Right renal pelvis (tissue), 4 donors: ENCODE measurements around the gene HCST. TPM values are rescaled to one million over a fixed set of nuclear protein-coding genes. Genes with fewer than 3 reads are reported as not detected.

Source experiments
- polyA plus RNA-seq, 4 donors: library from polyadenylated mRNA; unstranded; fragments of 120-200 nt; gene quantifications; one replicate each; pipeline ENCODE4 v1.2.1, GENCODE V29; 2013; ENCODE audit not compliant: insufficient read length in 4 of 4

Gene HCST
- polyA plus RNA-seq, 4 donors, result 2.7 to 3.2 (median 2.9) TPM

Other genes with a start within 250 kb of the HCST start
- gene UPK1A, start 236.0 kb upstream of the HCST start, polyA plus RNA-seq, result 10 to 100 TPM in 3 of 4 donors, 1 to 10 TPM in 1; 1.6 to 48.7 (median 31.6) TPM
- gene ZBTB32, start 198.0 kb upstream of the HCST start, polyA plus RNA-seq, result under 1 TPM in 3 of 4 donors, not detected in 1; 0.37 to 0.51 (median 0.42) TPM
- gene KMT2B, start 184.5 kb upstream of the HCST start, polyA plus RNA-seq, result 10 to 100 TPM; 28.1 to 36.6 (median 31.8) TPM
- gene IGFLR1, start 160.1 kb upstream of the HCST start, polyA plus RNA-seq, result 1 to 10 TPM; 2.1 to 4.0 (median 2.9) TPM
- gene U2AF1L4, start 157.1 kb upstream of the HCST start, polyA plus RNA-seq, result 10 to 100 TPM; 15.6 to 19.8 (median 17.1) TPM
- 10 to 100 TPM; 62.5 to 86.3 (median 68.7) TPM for gene PSENEN, start 156.9 kb upstream of the HCST start, polyA plus RNA-seq
- 10 to 100 TPM in 1 of 4 donors, 1 to 10 TPM in 3; 8.3 to 11.1 (median 9.4) TPM for gene LIN37, start 154.0 kb upstream of the HCST start, polyA plus RNA-seq
- gene HSPB6, start 145.5 kb upstream of the HCST start, polyA plus RNA-seq, result 10 to 100 TPM; 26.2 to 30.4 (median 27.8) TPM
- gene PROSER3, start 144.4 kb upstream of the HCST start, polyA plus RNA-seq, result 10 to 100 TPM; 14.8 to 20.4 (median 16.5) TPM
- gene ARHGAP33, start 127.0 kb upstream of the HCST start, polyA plus RNA-seq, result 10 to 100 TPM; 21.1 to 33.2 (median 23.7) TPM
- 10 to 100 TPM; 24.6 to 48.0 (median 32.4) TPM for gene PRODH2, start 89.7 kb upstream of the HCST start, polyA plus RNA-seq
- 100 to 1,000 TPM; 133 to 187 (median 153) TPM for gene NPHS1, start 50.0 kb upstream of the HCST start, polyA plus RNA-seq
- gene KIRREL2, start 45.6 kb upstream of the HCST start, polyA plus RNA-seq, result 10 to 100 TPM; 10.1 to 14.6 (median 11.2) TPM
- gene APLP1, start 34.0 kb upstream of the HCST start, polyA plus RNA-seq, result 10 to 100 TPM; 23.6 to 33.2 (median 27.2) TPM
- gene NFKBID, start 2.0 kb upstream of the HCST start, polyA plus RNA-seq, result 1 to 10 TPM; 2.5 to 2.9 (median 2.6) TPM
- 10 to 100 TPM in 1 of 4 donors, 1 to 10 TPM in 3; 8.4 to 12.6 (median 8.8) TPM for gene TYROBP, start 5.8 kb downstream of the HCST start, polyA plus RNA-seq
- gene LRFN3, start 33.8 kb downstream of the HCST start, polyA plus RNA-seq, result 10 to 100 TPM; 10.7 to 16.9 (median 11.7) TPM
- 10 to 100 TPM; 12.7 to 18.6 (median 13.2) TPM for gene SDHAF1, start 92.7 kb downstream of the HCST start, polyA plus RNA-seq
- 10 to 100 TPM; 10.2 to 13.5 (median 11.9) TPM for gene SYNE4, start 106.3 kb downstream of the HCST start, polyA plus RNA-seq
- 10 to 100 TPM; 13.8 to 18.5 (median 15.2) TPM for gene ALKBH6, start 111.7 kb downstream of the HCST start, polyA plus RNA-seq
- 10 to 100 TPM; 51.9 to 65.4 (median 58.4) TPM for gene CLIP3, start 130.3 kb downstream of the HCST start, polyA plus RNA-seq
- 10 to 100 TPM; 11.6 to 17.0 (median 12.3) TPM for gene THAP8, start 151.8 kb downstream of the HCST start, polyA plus RNA-seq
- 1 to 10 TPM; 3.6 to 5.1 (median 4.6) TPM for gene WDR62, start 152.4 kb downstream of the HCST start, polyA plus RNA-seq
- under 1 TPM in 1 of 4 donors, not detected in 3; 0.16 TPM for gene OVOL3, start 208.6 kb downstream of the HCST start, polyA plus RNA-seq
- gene POLR2I, start 212.3 kb downstream of the HCST start, polyA plus RNA-seq, result 10 to 100 TPM; 43.2 to 61.0 (median 48.4) TPM
- gene TBCB, start 212.9 kb downstream of the HCST start, polyA plus RNA-seq, result 100 to 1,000 TPM; 105 to 138 (median 117) TPM
- gene CAPNS1, start 237.5 kb downstream of the HCST start, polyA plus RNA-seq, result 100 to 1,000 TPM; 573 to 633 (median 612) TPM
- 10 to 100 TPM; 25.6 to 30.2 (median 26.9) TPM for gene COX7A1, start 249.9 kb downstream of the HCST start, polyA plus RNA-seq